Keratinocyte (primary cell): Measurements from ENCODE around the gene PFDN2. TPM values are rescaled to one million over a fixed set of nuclear protein-coding genes. Genes with fewer than 3 reads are reported as not detected.

Experiments used
- DNase-seq: peaks from one replicate; pipeline ENCODE4 v3.0.0-alpha.2; 2011; ENCODE audit warnings: low read depth, missing footprints, low spot score
- FAIRE-seq: peaks from 2 replicates; lab custom pipeline; 2011; peaks lifted over from hg19 to GRCh38; lab: Jason Lieb, UNC
- H2AFZ ChIP-seq: 2 replicates; pipeline ENCODE4 v1.6.0; 2012; ENCODE audit warnings: low read length, control low read depth, inconsistent platforms; ENCODE audit not compliant: control insufficient read depth
- H3K27ac ChIP-seq: 2 replicates; pipeline ENCODE4 v1.5.1; 2011; ENCODE audit warnings: low read length; ENCODE audit not compliant: control insufficient read depth, insufficient read depth
- H3K27me3 ChIP-seq: 3 replicates; pipeline ENCODE4 v1.6.0; 2011; ENCODE audit warnings: low read length; ENCODE audit not compliant: control insufficient read depth, insufficient read depth; ENCODE audit errors: extremely low read depth
- H3K36me3 ChIP-seq, 2 experiments: 2 replicates in 1 of 2; 3 replicates in 1 of 2; pipeline ENCODE4 v1.5.1; 2011; ENCODE audit warnings: low read length in 2 of 2, mild to moderate bottlenecking in 1 of 2; ENCODE audit not compliant: control insufficient read depth in 2 of 2, insufficient read depth in 2 of 2; ENCODE audit errors: extremely low read depth in 1 of 2
- H3K4me1 ChIP-seq: 3 replicates; pipeline ENCODE4 v1.5.1; 2011; ENCODE audit warnings: low read length; ENCODE audit not compliant: control insufficient read depth, insufficient read depth; ENCODE audit errors: extremely low read depth
- H3K4me2 ChIP-seq: 3 replicates; pipeline ENCODE4 v1.6.0; 2011; ENCODE audit warnings: low read depth, low read length; ENCODE audit not compliant: control insufficient read depth, insufficient read depth; ENCODE audit errors: extremely low read depth
- H3K4me3 ChIP-seq, 3 experiments: fragments of 200-600 bp in 1 of 3; sonication (generic) in 1 of 3; 2 replicates in 2 of 3; 3 replicates in 1 of 3; pipeline ENCODE4 v1.5.1; 2011 to 2016; ENCODE audit warnings: low read length in 3 of 3, mild to moderate bottlenecking in 3 of 3, control low read depth in 2 of 3, inconsistent platforms in 1 of 3, low read depth in 1 of 3, mixed read lengths in 1 of 3, mixed run types in 1 of 3, moderate library complexity in 1 of 3; ENCODE audit not compliant: control insufficient read depth in 2 of 3, insufficient read depth in 2 of 3; ENCODE audit errors: extremely low read depth in 1 of 3
- H3K79me2 ChIP-seq: 2 replicates; pipeline ENCODE4 v1.6.0; 2012; ENCODE audit warnings: low read length; ENCODE audit not compliant: control insufficient read depth, insufficient read depth
- H3K9ac ChIP-seq: 3 replicates; pipeline ENCODE4 v1.6.0; 2011; ENCODE audit warnings: low read length; ENCODE audit not compliant: control insufficient read depth, insufficient read depth; ENCODE audit errors: extremely low read depth
- H3K9me1 ChIP-seq: 3 replicates; pipeline ENCODE4 v1.6.0; 2011; ENCODE audit warnings: low read length; ENCODE audit not compliant: control insufficient read depth, insufficient read depth; ENCODE audit errors: extremely low read depth
- H3K9me3 ChIP-seq: 2 replicates; pipeline ENCODE4 v1.5.1; 2012; ENCODE audit warnings: low read depth, low read length; ENCODE audit not compliant: control insufficient read depth
- H4K20me1 ChIP-seq: 3 replicates; pipeline ENCODE4 v1.6.0; 2011; ENCODE audit warnings: low read length; ENCODE audit not compliant: control insufficient read depth, insufficient read depth; ENCODE audit errors: extremely low read depth
- EZH2 ChIP-seq: IDR thresholded peaks from one replicate; pipeline ENCODE4 v1.6.1; 2012; ENCODE audit warnings: inconsistent platforms, mild to moderate bottlenecking, low read length, moderate library complexity
- dilution Hi-C: fragments of 300-500 bp; cut with MboI; formaldehyde crosslinking; loops from one replicate; pipeline ENCODE4 v1.7.0; 2020; ENCODE audit warnings: low sequenced_read_pairs; ENCODE audit not compliant: extremely low pct_ligation_motif_present
- polyA plus RNA-seq, 5 experiments: library from polyadenylated mRNA; depleted of rRNA in 3 of 5; stranded (reverse) in 3 of 5; stranded (forward) in 1 of 5; unstranded in 1 of 5; fragments of >200 nt; gene quantifications; 1 replicate in 1 of 5; 2 replicates in 3 of 5; 3 replicates in 1 of 5; pipeline versions ENCODE4 v1.2.1 to v1.2.3, GENCODE V29; 2011 to 2012; ENCODE audit warnings: missing spikeins in 2 of 5, low read depth in 1 of 5, low replicate concordance in 1 of 5
- TF ChIP-seq, protein P1 (sequence below), 3 experiments: IDR thresholded peaks in 1 of 3; conservative IDR thresholded peaks in 1 of 3; optimal IDR thresholded peaks in 1 of 3; 2 replicates in 2 of 3; 3 replicates in 1 of 3; pipeline versions ENCODE3 to v1.5.1; 2011; ENCODE audit warnings: low read length in 3 of 3, mild to moderate bottlenecking in 3 of 3, moderate library complexity in 2 of 3, control low read depth in 1 of 3, inconsistent platforms in 1 of 3; ENCODE audit not compliant: insufficient read depth in 2 of 3; ENCODE audit errors: extremely low read depth in 1 of 3

The PFDN2 gene
- polyA plus RNA-seq, 1 donor (not counting 4 experiments of a cell fraction or from before 2014, with no cell fraction given), result 184 TPM

DNA sequence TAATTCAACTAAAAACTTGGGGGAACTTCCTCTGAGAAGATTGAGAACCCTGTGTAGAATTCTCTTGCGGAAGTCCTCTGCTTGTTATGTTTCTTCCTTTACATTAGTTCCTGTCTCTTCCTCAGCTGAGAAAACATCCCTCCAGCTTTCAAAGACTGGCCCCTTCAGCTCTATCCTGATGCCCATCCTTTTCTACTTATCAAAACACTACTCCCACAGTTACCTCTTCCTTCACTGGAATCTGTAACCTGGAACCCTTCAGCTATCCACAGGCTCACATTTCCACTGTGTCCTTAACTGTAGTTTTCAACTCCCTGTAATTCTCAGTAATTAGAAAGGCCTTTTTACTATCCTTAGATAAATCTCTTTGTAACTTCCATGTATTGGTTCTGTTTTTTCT, 20.6 kb upstream of the PFDN2 start:
- dilution Hi-C loops, result no loop called here
- Histone ChIP-seq H3K9me3 (no peaks in the 10 kb centered on the region), H3K4me2 (no peak overlapping the region), H3K27me3 (no peaks in the 10 kb centered on the region), H2AFZ (no peak overlapping the region), H3K79me2 (peaks cover 15% of the 10 kb centered on the region), H4K20me1 (no peaks in the 10 kb centered on the region), H3K27ac (no peak overlapping the region), H3K9ac (no peak overlapping the region), H3K4me3 (no peak overlapping the region), H3K4me1 (no peaks in the 10 kb centered on the region), H3K36me3 (no peaks in the 10 kb centered on the region), H3K9me1 (no peaks in the 10 kb centered on the region)
- TF ChIP-seq, protein P1, sequence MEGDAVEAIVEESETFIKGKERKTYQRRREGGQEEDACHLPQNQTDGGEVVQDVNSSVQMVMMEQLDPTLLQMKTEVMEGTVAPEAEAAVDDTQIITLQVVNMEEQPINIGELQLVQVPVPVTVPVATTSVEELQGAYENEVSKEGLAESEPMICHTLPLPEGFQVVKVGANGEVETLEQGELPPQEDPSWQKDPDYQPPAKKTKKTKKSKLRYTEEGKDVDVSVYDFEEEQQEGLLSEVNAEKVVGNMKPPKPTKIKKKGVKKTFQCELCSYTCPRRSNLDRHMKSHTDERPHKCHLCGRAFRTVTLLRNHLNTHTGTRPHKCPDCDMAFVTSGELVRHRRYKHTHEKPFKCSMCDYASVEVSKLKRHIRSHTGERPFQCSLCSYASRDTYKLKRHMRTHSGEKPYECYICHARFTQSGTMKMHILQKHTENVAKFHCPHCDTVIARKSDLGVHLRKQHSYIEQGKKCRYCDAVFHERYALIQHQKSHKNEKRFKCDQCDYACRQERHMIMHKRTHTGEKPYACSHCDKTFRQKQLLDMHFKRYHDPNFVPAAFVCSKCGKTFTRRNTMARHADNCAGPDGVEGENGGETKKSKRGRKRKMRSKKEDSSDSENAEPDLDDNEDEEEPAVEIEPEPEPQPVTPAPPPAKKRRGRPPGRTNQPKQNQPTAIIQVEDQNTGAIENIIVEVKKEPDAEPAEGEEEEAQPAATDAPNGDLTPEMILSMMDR (optimal IDR thresholded peaks at IDR 0.05 in 1 of 3, IDR thresholded peaks at IDR 0.05 in 1 of 3, conservative IDR thresholded peaks at IDR 0.05 in 1 of 3; ENCODE audit: extremely low read depth in 1 of 3, insufficient read depth in 2 of 3, low read length in 3 of 3), result no peak
- TF ChIP-seq EZH2, result no peak
- DNase-seq (no peak), FAIRE-seq (no peak)

DNA sequence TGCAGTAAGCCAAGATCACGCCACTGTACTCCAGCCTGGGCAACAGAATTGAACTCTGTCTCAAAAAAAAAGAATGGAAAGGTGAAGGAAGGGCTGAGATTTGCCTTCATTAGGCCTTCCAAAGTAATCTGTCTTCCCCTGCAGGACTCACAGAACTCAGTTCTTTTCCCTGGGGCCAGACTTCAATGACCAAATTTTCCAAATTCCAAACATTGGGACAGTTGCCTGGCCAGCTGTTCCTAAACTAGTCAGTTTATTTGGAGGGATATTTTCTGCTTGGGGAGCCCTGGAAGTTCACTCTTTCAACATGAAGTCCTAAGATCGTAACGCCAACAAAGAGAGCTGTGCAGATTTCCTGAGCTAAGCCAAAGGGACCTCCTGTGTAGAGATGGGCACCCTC, 20.0 kb upstream of the PFDN2 start:
- FAIRE-seq (no peak), DNase-seq (no peak)
- no peak overlapping the region for H3K4me2 ChIP-seq
- H3K27me3 ChIP-seq, result no peaks in the 10 kb centered on the region
- H4K20me1 ChIP-seq, result no peaks in the 10 kb centered on the region
- H2AFZ ChIP-seq, result no peak overlapping the region
- no peak for TF ChIP-seq EZH2
- TF ChIP-seq, protein P1 (optimal IDR thresholded peaks at IDR 0.05 in 1 of 3, IDR thresholded peaks at IDR 0.05 in 1 of 3, conservative IDR thresholded peaks at IDR 0.05 in 1 of 3; ENCODE audit: extremely low read depth in 1 of 3, insufficient read depth in 2 of 3, low read length in 3 of 3), result no peak
- H3K9me1 ChIP-seq, result no peaks in the 10 kb centered on the region
- dilution Hi-C loops, result no loop called here
- no peak overlapping the region for H3K9ac ChIP-seq
- no peak overlapping the region for H3K27ac ChIP-seq
- H3K9me3 ChIP-seq, result no peaks in the 10 kb centered on the region
- H3K4me1 ChIP-seq, result no peaks in the 10 kb centered on the region
- H3K79me2 ChIP-seq, result peaks cover 15% of the 10 kb centered on the region
- H3K36me3 ChIP-seq, result no peaks in the 10 kb centered on the region
- H3K4me3 ChIP-seq, result no peak overlapping the region
